ENCODE data around the gene SH3BP1. TPM values are rescaled to one million over a fixed set of nuclear protein-coding genes. Genes with fewer than 3 reads are reported as not detected.

Gene SH3BP1
- total RNA-seq, 1 experiment from 2014 or later: 60.5 TPM

DNA sequence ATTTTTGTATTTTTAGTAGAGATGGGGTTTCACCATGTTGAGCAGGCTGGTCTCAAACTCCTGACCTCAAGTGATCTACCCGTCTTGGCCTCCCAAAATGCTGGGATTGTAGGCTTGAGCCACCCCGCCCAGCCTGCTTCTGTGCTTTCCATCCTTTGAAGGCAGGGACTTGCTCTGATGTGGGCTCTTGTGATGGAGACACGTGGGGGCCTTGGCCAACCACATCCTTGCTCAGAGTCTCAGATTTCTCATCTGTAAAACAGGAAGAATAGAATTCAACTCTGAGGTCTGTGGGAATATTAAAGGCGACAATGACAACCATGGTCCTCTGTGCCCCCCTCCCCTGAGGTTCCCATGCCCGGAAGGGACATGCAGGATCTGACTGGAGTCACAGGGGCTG is 34.6 kb upstream of the SH3BP1 start:
- peak in 1 of 2 experiments; percentile 35 for DNase-seq
- H3K4me1 ChIP-seq (replicated peaks; ENCODE audit: insufficient read depth): peaks cover 58% of the 10 kb centered on the region
- TF ChIP-seq EZH2 (IDR thresholded peaks at IDR 0.05; ENCODE audit: low read depth): no peak
- TF ChIP-seq, protein P1, sequence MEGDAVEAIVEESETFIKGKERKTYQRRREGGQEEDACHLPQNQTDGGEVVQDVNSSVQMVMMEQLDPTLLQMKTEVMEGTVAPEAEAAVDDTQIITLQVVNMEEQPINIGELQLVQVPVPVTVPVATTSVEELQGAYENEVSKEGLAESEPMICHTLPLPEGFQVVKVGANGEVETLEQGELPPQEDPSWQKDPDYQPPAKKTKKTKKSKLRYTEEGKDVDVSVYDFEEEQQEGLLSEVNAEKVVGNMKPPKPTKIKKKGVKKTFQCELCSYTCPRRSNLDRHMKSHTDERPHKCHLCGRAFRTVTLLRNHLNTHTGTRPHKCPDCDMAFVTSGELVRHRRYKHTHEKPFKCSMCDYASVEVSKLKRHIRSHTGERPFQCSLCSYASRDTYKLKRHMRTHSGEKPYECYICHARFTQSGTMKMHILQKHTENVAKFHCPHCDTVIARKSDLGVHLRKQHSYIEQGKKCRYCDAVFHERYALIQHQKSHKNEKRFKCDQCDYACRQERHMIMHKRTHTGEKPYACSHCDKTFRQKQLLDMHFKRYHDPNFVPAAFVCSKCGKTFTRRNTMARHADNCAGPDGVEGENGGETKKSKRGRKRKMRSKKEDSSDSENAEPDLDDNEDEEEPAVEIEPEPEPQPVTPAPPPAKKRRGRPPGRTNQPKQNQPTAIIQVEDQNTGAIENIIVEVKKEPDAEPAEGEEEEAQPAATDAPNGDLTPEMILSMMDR (conservative IDR thresholded peaks at IDR 0.05): no peak
- no peak overlapping the region for H2AFZ ChIP-seq
- no TSS peak for BruUV-seq (replicated peaks)
- no peak overlapping the region for H3K4me2 ChIP-seq
- peaks cover 44% of the 10 kb centered on the region for H3F3A ChIP-seq (ENCODE audit: insufficient read depth, low read depth)
- intact Hi-C loops (cut with micrococcal nuclease; ENCODE audit: unreplicated experiment): loop anchor here (5.0 to 10.0 kb wide), 2 partner anchors 202 to 360 kb away; partner anchors contain the start of gene GCAT
- no peaks in the 10 kb centered on the region for H3K36me3 ChIP-seq (ENCODE audit: low read depth)
- H3K79me2 ChIP-seq (ENCODE audit: low read depth): peaks cover 10% of the 10 kb centered on the region
- H4K20me1 ChIP-seq (ENCODE audit: insufficient read depth): no peaks in the 10 kb centered on the region
- POLR2A ChIA-PET (ENCODE audit: unreplicated experiment): no interaction called here
- CTCF ChIA-PET: no interaction called here
- no peak overlapping the region for H3K4me3 ChIP-seq
- no peaks in the 10 kb centered on the region for H3K9me2 ChIP-seq (ENCODE audit: insufficient read depth)
- H3K27me3 ChIP-seq (ENCODE audit: insufficient read depth, low read depth): no peaks in the 10 kb centered on the region
- H3K27ac ChIP-seq: no peak overlapping the region
- H3K9me3 ChIP-seq (ENCODE audit: insufficient read depth, low read depth): no peaks in the 10 kb centered on the region

- POLR2A ChIA-PET (ENCODE audit: unreplicated experiment): interaction anchor here (0.6 to 1.0 kb wide), 8 partner anchors 15 to 450 kb away, joined by 3 to 47 read pairs (median 6); partner anchors contain the start of genes LGALS1 and PICK1
- peak; percentile 97 to 100 for DNase-seq
Measured at GRCh38 chr22:37607010-37607934, 32.2 kb upstream of the SH3BP1 start.

More at GRCh38 chr22:37607010-37607934, 32.2 kb upstream of the SH3BP1 start:
- CTCF ChIA-PET: interaction anchor here (0.5 to 2.4 kb wide), 16 partner anchors 8 to 346 kb away, joined by 3 to 15 read pairs (median 3); partner anchors contain the start of genes C22orf23 and POLR2F
- Histone ChIP-seq H3K36me3 (ENCODE audit: low read depth) (0 out of 2 replicates have a peak, but pooled peaks cover 3% of the 10 kb centered on the region), H3K9me2 (ENCODE audit: insufficient read depth) (no peaks in the 10 kb centered on the region), H3K4me1 (replicated peaks; ENCODE audit: insufficient read depth) (peaks cover 51% of the 10 kb centered on the region), H3K27ac (peak overlapping the region; percentile 99), H3K4me2 (peak overlapping the region; percentile 100), H3K4me3 (peak overlapping the region; percentile 60), H3K9me3 (ENCODE audit: insufficient read depth, low read depth) (no peaks in the 10 kb centered on the region), H2AFZ (peak overlapping the region; percentile 82), H3F3A (ENCODE audit: insufficient read depth, low read depth) (peaks cover 28% of the 10 kb centered on the region), H3K79me2 (ENCODE audit: low read depth) (peaks cover 32% of the 10 kb centered on the region), H3K27me3 (ENCODE audit: insufficient read depth, low read depth) (no peaks in the 10 kb centered on the region), H4K20me1 (ENCODE audit: insufficient read depth) (peaks cover 7% of the 10 kb centered on the region; the same call in 1 of the 2 replicates)
- intact Hi-C loops (cut with micrococcal nuclease; ENCODE audit: unreplicated experiment): loop anchor here (1.0 to 10.0 kb wide), 4 partner anchors 69 to 358 kb away; partner anchors contain the start of gene GCAT
- TF ChIP-seq, protein P1 (conservative IDR thresholded peaks at IDR 0.05): peak; percentile 98
- no peak for TF ChIP-seq EZH2 (IDR thresholded peaks at IDR 0.05; ENCODE audit: low read depth)
- no TSS peak for BruUV-seq (replicated peaks)

Measured in PC-9 (cell line).